ENCODE data around the gene TBC1D3G.
"Not testable (repeated sequence)": the region's sequence is repeated elsewhere in the genome, so short reads cannot be mapped to it uniquely, and the experiment has no call there.

TBC1D3G gene
- total RNA-seq, result 0 reads per million in 2 experiments

DNA sequence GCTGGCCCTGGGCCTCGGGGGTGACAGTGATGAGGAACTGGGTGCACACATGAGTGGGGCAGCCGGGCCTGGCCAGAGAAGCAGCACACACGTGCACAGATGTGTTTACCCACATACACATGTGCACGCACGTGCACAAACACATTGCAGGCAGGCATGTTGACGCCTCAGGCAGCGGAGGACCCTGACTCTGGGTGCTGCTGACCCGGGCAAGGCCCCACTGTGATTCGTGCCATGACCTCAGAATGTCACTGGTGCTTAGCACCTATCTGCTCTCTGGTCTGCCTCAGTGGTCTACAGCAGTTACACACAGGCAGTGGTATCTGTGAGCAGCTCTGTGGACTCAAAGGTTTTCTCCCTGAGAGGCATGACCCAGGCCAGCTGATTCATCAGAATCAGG is at the start of gene TBC1D3G:
Gene TBC1D3G, plus strand, starts transcription at position 301 of the 400 bp plus-strand sequence. CDS start 1,528 bp downstream, outside the sequence.
- not testable (repeated sequence) for DNase-seq (ENCODE audit: low read depth)

- DNase-seq (ENCODE audit: low read depth), result not testable (repeated sequence)
These were observed 40.4 kb upstream of the TBC1D3G start for GRCh38 chr17:36283256-36283655.

- not testable (repeated sequence) for DNase-seq (ENCODE audit: low read depth)
These were observed 39.5 kb upstream of the TBC1D3G start for GRCh38 chr17:36284219-36284618.

DNA sequence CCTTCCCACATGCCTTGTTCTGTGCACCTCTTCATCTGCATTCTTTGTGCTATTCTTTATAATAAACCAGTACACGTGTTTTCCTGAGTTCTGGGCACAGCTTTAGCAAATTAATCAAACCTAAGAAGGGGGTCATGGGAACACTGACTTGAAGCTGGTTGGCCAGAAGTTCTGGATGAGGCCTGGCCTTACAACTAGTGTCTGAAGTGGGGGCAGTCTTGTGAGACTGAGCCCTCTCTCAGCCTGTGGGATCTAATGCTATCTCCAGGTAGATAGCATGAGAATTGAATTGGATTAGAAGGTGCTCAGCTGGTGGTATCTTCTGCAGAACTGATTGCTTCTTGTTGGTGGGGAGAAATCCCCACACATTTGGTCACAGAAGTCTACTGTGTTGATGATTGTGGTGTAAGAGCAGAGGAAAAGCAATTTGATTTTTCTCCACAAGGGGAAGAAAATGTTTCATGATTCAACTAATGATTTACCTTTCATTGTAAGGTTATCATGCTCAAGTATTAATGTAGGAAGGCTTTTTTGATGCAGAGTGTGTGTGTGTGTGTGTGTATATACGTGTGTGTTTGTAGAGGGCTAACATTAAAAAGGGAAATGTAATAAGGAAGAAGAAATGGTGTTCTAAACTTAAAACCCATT is 33.6 kb upstream of the TBC1D3G start:
- DNase-seq (ENCODE audit: low read depth), result not testable (repeated sequence)

DNA sequence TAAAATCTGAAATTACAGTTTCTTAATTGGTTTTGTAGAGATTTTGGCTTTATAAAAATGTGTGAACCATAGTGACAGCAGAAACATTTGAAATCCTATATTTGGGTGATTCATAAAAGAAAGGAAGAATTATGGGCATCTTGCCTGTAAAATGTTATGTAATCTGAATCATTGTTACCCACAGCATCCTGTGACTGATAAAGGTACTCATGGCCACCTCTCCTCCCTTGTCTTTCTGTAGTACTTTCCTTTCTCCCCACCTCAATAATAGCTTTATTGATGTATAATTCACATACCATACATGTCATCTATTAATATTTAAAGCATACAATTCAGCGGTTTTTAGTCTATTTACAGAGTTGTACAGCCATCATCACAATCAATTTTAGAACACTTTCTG is 28.5 kb upstream of the TBC1D3G start:
- not testable (repeated sequence) for DNase-seq (ENCODE audit: low read depth)

- not testable (repeated sequence) for DNase-seq (ENCODE audit: low read depth)
These were observed 7.9 kb upstream of the TBC1D3G start for GRCh38 chr17:36315736-36316135.

DNA sequence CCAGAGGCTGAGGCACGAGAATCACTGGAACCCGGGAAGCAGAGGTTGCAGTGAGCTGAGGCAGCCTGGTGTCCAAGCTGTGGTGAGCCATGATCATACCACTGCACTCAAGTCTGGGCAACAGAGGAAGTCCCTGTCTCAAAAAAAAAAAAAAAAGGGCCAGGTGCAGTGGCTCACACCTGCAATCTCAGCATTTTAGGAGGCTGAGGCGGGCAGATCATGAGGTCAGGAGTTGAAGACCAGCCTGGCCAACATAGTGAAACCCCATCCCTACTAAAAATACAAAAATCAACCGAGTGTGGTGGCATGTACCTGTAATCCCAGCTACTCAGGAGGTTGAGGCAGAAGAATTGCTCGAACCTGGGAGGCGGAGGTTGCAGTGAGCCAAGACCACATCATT is 38.8 kb downstream of the TBC1D3G start:
- not testable (repeated sequence) for DNase-seq (ENCODE audit: low read depth)

- DNase-seq (ENCODE audit: low read depth), result not testable (repeated sequence)
These were observed 52.3 kb downstream of the TBC1D3G start for GRCh38 chr17:36375938-36376337.
